Transverse colon (tissue), 4 donors: Measurements from ENCODE around the gene FAM163A.

Source experiments
- CTCF ChIP-seq, 5 experiments: fragments of 200-600 bp in 3 of 5; fragments of 450-650 bp in 2 of 5; sonication (generic) in 3 of 5; IDR thresholded peaks; 1 replicate in 2 of 5; 2 replicates in 3 of 5; pipeline ENCODE4 v1.5.1; 2016 to 2017; ENCODE audit warnings: antibody characterized with exemption in 5 of 5, inconsistent platforms in 3 of 5, mild to moderate bottlenecking in 2 of 5, moderate library complexity in 1 of 5
- POLR2A ChIP-seq: fragments of 450-650 bp; IDR thresholded peaks from one replicate; pipeline ENCODE4 v1.6.1; 2016; ENCODE audit warnings: antibody characterized with exemption, mild to moderate bottlenecking, moderate library complexity
- POLR2AphosphoS5 ChIP-seq, 3 donors: sonication (generic); formaldehyde crosslinking; IDR thresholded peaks; one replicate each; pipeline ENCODE4 v1.6.1; 2016; ENCODE audit warnings: antibody characterized with exemption in 3 of 3

DNA sequence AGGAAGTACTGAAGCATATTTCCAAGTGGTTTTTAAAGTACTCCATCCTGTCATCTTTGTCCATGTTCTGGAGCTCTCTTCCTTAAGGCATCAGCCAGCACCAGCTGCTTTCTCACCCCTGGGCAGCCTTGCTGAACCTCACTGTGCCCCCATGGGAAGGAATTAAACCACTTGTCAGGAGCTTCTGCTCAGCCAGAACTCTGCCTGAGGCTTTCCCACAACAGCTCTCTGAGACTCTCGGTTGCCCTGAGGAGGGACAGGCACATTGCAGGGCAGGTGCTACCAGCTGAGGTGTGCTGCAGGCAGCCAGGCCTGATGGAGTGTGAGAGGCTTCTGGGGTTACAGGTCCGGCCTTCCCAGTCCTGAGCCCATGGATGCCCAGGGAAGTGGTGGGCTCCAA lies 30.9 kb downstream of the FAM163A start:
- TF ChIP-seq CTCF (IDR thresholded peaks at IDR 0.05) (no peak), POLR2AphosphoS5 (IDR thresholded peaks at IDR 0.05) (no peak), POLR2A (no peak)
